SK-N-SH (cell line): ENCODE data around the gene SULT2B1. TPM values are rescaled to one million over a fixed set of nuclear protein-coding genes. Genes with fewer than 3 reads are reported as not detected.

Experiments
- CTCF ChIA-PET: fragments of 300-600, 350-600 bp; formaldehyde crosslinking; extraction: SDS; loops from one replicate; lab custom pipeline; 2021; lab: Yijun Ruan, JAX
- POLR2A ChIA-PET: fragments of 350-600 bp; sonication (Branson Sonifier 250); formaldehyde crosslinking; extraction: SDS; loops from one replicate; lab custom pipeline; 2020; ENCODE audit warnings: antibody characterized with exemption, inconsistent platforms; lab: Yijun Ruan, JAX
- DNase-seq: peaks from one replicate; pipeline ENCODE4 v3.0.0; 2012
- H2AFZ ChIP-seq: fragments of 200-600 bp; sonication (generic); 2 replicates; pipeline ENCODE4 v1.8.1; 2016; ENCODE audit warnings: antibody characterized with exemption, mild to moderate bottlenecking, low read depth
- H3F3A ChIP-seq: fragments of 200-600 bp; sonication (generic); replicated peaks from 2 replicates; pipeline ENCODE3; 2016; ENCODE audit warnings: antibody characterized with exemption, mild to moderate bottlenecking; ENCODE audit not compliant: insufficient read depth
- H3K27ac ChIP-seq, 2 experiments: fragments of 200-500 bp in 1 of 2; fragments of 200-600 bp in 1 of 2; sonication (Bioruptor generic) in 1 of 2; sonication (generic), shearing (Covaris generic) in 1 of 2; 2 replicates each; pipeline versions ENCODE4 v1.5.1 to v1.6.1; 2014 to 2016; ENCODE audit warnings: low read depth in 2 of 2, inconsistent platforms in 1 of 2, low read length in 1 of 2, mild to moderate bottlenecking in 1 of 2, mixed read lengths in 1 of 2
- H3K27me3 ChIP-seq: fragments of 200-600 bp; sonication (generic), shearing (Covaris generic); 2 replicates; pipeline ENCODE4 v1.6.1; 2016; ENCODE audit warnings: mixed run types; ENCODE audit not compliant: insufficient read depth
- H3K36me3 ChIP-seq, 2 experiments: fragments of 200-500 bp in 1 of 2; fragments of 200-600 bp in 1 of 2; sonication (Bioruptor generic) in 1 of 2; sonication (generic) in 1 of 2; replicated peaks in 1 of 2; 2 replicates each; pipeline versions ENCODE3 to v1.5.1; 2014 to 2016; ENCODE audit warnings: low read length in 1 of 2, mild to moderate bottlenecking in 1 of 2; ENCODE audit not compliant: insufficient read depth in 2 of 2, control insufficient read depth in 1 of 2
- H3K4me1 ChIP-seq, 2 experiments: fragments of 200-500 bp in 1 of 2; fragments of 200-600 bp in 1 of 2; sonication (Bioruptor generic) in 1 of 2; sonication (generic), shearing (Covaris generic) in 1 of 2; 2 replicates each; pipeline versions ENCODE4 v1.5.1 to v1.6.1; 2014 to 2016; ENCODE audit warnings: low read depth in 1 of 2, low read length in 1 of 2, mixed run types in 1 of 2; ENCODE audit not compliant: insufficient read depth in 2 of 2, control insufficient read depth in 1 of 2
- H3K4me2 ChIP-seq: fragments of 200-600 bp; sonication (generic), shearing (Covaris generic); 2 replicates; pipeline ENCODE4 v1.6.1; 2017; ENCODE audit warnings: mixed run types
- H3K4me3 ChIP-seq, 2 experiments: fragments of 200-500 bp in 1 of 2; fragments of 200-600 bp in 1 of 2; sonication (Bioruptor generic) in 1 of 2; sonication (generic), shearing (Covaris generic) in 1 of 2; 2 replicates each; pipeline versions ENCODE4 v1.5.1 to v1.8.1; 2014 to 2016; ENCODE audit warnings: low read depth in 2 of 2, inconsistent platforms in 1 of 2, low read length in 1 of 2, mild to moderate bottlenecking in 1 of 2, mixed read lengths in 1 of 2, moderate library complexity in 1 of 2
- H3K79me2 ChIP-seq: fragments of 200-600 bp; sonication (generic); 2 replicates; pipeline ENCODE4 v1.8.1; 2017; ENCODE audit warnings: mild to moderate bottlenecking; ENCODE audit not compliant: insufficient read depth
- H3K9ac ChIP-seq: fragments of 200-600 bp; sonication (generic); 2 replicates; pipeline ENCODE4 v1.6.1; 2017; ENCODE audit warnings: mixed run types
- H3K9me2 ChIP-seq: fragments of 200-600 bp; sonication (generic); 2 replicates; pipeline ENCODE4 v1.6.1; 2017; ENCODE audit warnings: mixed run types
- H3K9me3 ChIP-seq: fragments of 200-600 bp; sonication (generic); 2 replicates; pipeline ENCODE4 v1.6.1; 2017; ENCODE audit warnings: mixed run types, mild to moderate bottlenecking, moderate library complexity
- H4K20me1 ChIP-seq: fragments of 200-600 bp; sonication (generic); 2 replicates; pipeline ENCODE4 v1.6.1; 2017; ENCODE audit warnings: mild to moderate bottlenecking, mixed run types; ENCODE audit not compliant: insufficient read depth
- CHD2 ChIP-seq: fragments of 150-350 bp; IDR thresholded peaks from 2 replicates; pipeline ENCODE4 v1.6.1; 2018; ENCODE audit warnings: low read length; ENCODE audit not compliant: partially characterized antibody
- CTCF ChIP-seq: fragments of 200-600 bp; sonication (generic); IDR thresholded peaks from 2 replicates; pipeline ENCODE4 v1.6.1; 2017; ENCODE audit warnings: antibody characterized with exemption, mild to moderate bottlenecking, moderate library complexity
- FOSL2 ChIP-seq: IDR thresholded peaks from 2 replicates; pipeline ENCODE4 v1.4.0; 2012; ENCODE audit warnings: low read depth, mild to moderate bottlenecking, moderate library complexity, borderline replicate concordance
- FOXJ3 ChIP-seq: sonication (generic); formaldehyde crosslinking; IDR thresholded peaks from 2 replicates; pipeline ENCODE4 v1.5.1; 2020; ENCODE audit warnings: mild to moderate bottlenecking, missing genetic modification reagents
- FOXM1 ChIP-seq: IDR thresholded peaks from 2 replicates; pipeline ENCODE4 v1.4.0; 2012; ENCODE audit warnings: low read depth, mild to moderate bottlenecking
- GATA2 ChIP-seq: sonication (generic); formaldehyde crosslinking; IDR thresholded peaks from 2 replicates; pipeline ENCODE4 v1.5.0; 2020; ENCODE audit warnings: mild to moderate bottlenecking, missing genetic modification reagents
- MAX ChIP-seq: IDR thresholded peaks from 2 replicates; pipeline ENCODE4 v1.4.0; 2012; ENCODE audit warnings: low read depth
- MEF2A ChIP-seq: IDR thresholded peaks from 2 replicates; pipeline ENCODE4 v1.4.0; 2012; ENCODE audit warnings: low read depth, borderline replicate concordance
- POLR2AphosphoS5 ChIP-seq: IDR thresholded peaks from 2 replicates; pipeline ENCODE4 v1.6.1; 2012; ENCODE audit warnings: low read depth, low read length
- RCOR1 ChIP-seq: fragments of 150-350 bp; IDR thresholded peaks from 2 replicates; pipeline ENCODE4 v1.6.1; 2017; ENCODE audit warnings: antibody characterized with exemption, low read length
- REST ChIP-seq: IDR thresholded peaks from 2 replicates; pipeline ENCODE4 v1.6.1; 2012; ENCODE audit warnings: mild to moderate bottlenecking, low read depth, low read length, moderate library complexity
- RFX5 ChIP-seq: IDR thresholded peaks from 2 replicates; pipeline ENCODE4 v1.6.1; 2012; ENCODE audit warnings: mild to moderate bottlenecking, improper control_type of control experiment, low read length
- RXRA ChIP-seq: IDR thresholded peaks from 2 replicates; pipeline ENCODE4 v1.4.0; 2012; ENCODE audit warnings: low read depth, mild to moderate bottlenecking, borderline replicate concordance
- SMC3 ChIP-seq: IDR thresholded peaks from 2 replicates; pipeline ENCODE4 v1.6.1; 2012; ENCODE audit warnings: low read depth, low read length, improper control_type of control experiment
- TAF1 ChIP-seq: IDR thresholded peaks from 2 replicates; pipeline ENCODE4 v1.6.1; 2012; ENCODE audit warnings: low read depth, mild to moderate bottlenecking, low read length, moderate library complexity, borderline replicate concordance
- TCF12 ChIP-seq: IDR thresholded peaks from 2 replicates; pipeline ENCODE4 v1.4.0; 2012
- USF1 ChIP-seq: IDR thresholded peaks from 2 replicates; pipeline ENCODE4 v1.4.0; 2012; ENCODE audit warnings: low read depth, borderline replicate concordance
- ZBTB33 ChIP-seq: IDR thresholded peaks from 2 replicates; pipeline ENCODE4 v1.4.0; 2012; ENCODE audit warnings: low read depth, borderline replicate concordance
- WGBS: methylation state at CpG from one replicate; pipeline ENCODE4 v1.1.6; 2017; ENCODE audit warnings: low lambda C conversion rate; 5-methylcytosine and 5-hydroxymethylcytosine counted together
- polyA plus RNA-seq, 3 experiments: library from polyadenylated mRNA; depleted of rRNA; stranded (reverse); fragments of >200 nt; gene quantifications; 2 replicates each; pipeline ENCODE4 v1.2.3, GENCODE V29; 2012

SULT2B1 gene
- polyA plus RNA-seq, 1 of the 3 experiments (the other 2 are of a cell fraction) = 0.92 TPM

GRCh38 chr19:48637948-48638830 is 86.2 kb downstream of the SULT2B1 start (continued):
- TF ChIP-seq USF1 (no peak), MAX (no peak; the same call in 1 of the 2 replicates), POLR2AphosphoS5 (peak; percentile 69; the same call in 1 of the 2 replicates), GATA2 (CRISPR knock-in tag) (no peak), CTCF (peak; percentile 44), TAF1 (peak; percentile 67; the same call in 1 of the 2 replicates)

GRCh38 chr19:48638831-48639381 is 86.9 kb downstream of the SULT2B1 start:
- TF ChIP-seq MEF2A = no peak
- TF ChIP-seq RFX5 = no peak
- no peak for TF ChIP-seq FOSL2
- TF ChIP-seq CHD2 = no peak
- no peak for TF ChIP-seq CTCF
- TF ChIP-seq TCF12 = no peak
- TF ChIP-seq FOXJ3 = no peak
- no peak for TF ChIP-seq REST
- no peak for TF ChIP-seq RCOR1
- no peak for TF ChIP-seq FOXM1
- TF ChIP-seq RXRA = no peak
- no peak for TF ChIP-seq ZBTB33
- TF ChIP-seq SMC3 = no peak
- 87% methylated on average over 16 of the region's 16 CpGs for WGBS
- H3K4me3 ChIP-seq = no peak overlapping the region; a peak in 1 of 4 replicates
- no peak overlapping the region for H2AFZ ChIP-seq
- H3K36me3 ChIP-seq = no peaks in the 10 kb centered on the region
- peaks cover 28% of the 10 kb centered on the region for H3F3A ChIP-seq
- no peak overlapping the region for H3K9ac ChIP-seq
- POLR2A ChIA-PET = no interaction called here
- no peaks in the 10 kb centered on the region for H3K9me2 ChIP-seq
- H3K4me1 ChIP-seq = peaks cover 17 to 28% of the 10 kb centered on the region in 2 experiments
- no peaks in the 10 kb centered on the region for H3K9me3 ChIP-seq
- CTCF ChIA-PET = no interaction called here
- H3K4me2 ChIP-seq = peak overlapping the region; percentile 99
- no peaks in the 10 kb centered on the region for H3K79me2 ChIP-seq
- H3K27me3 ChIP-seq = no peaks in the 10 kb centered on the region
- DNase-seq = peak; percentile 69
- H3K27ac ChIP-seq = peak overlapping the region; percentile 62 to 99; a peak in 3 of 4 replicates
- H4K20me1 ChIP-seq = no peaks in the 10 kb centered on the region
